Measurements from ENCODE around the gene STK4. TPM values are rescaled to one million over a fixed set of nuclear protein-coding genes. Genes with fewer than 3 reads are reported as not detected.

Gene STK4
- total and polyA plus RNA-seq, 2 donors from 2014 or later = 4.3 to 41.0 TPM

DNA sequence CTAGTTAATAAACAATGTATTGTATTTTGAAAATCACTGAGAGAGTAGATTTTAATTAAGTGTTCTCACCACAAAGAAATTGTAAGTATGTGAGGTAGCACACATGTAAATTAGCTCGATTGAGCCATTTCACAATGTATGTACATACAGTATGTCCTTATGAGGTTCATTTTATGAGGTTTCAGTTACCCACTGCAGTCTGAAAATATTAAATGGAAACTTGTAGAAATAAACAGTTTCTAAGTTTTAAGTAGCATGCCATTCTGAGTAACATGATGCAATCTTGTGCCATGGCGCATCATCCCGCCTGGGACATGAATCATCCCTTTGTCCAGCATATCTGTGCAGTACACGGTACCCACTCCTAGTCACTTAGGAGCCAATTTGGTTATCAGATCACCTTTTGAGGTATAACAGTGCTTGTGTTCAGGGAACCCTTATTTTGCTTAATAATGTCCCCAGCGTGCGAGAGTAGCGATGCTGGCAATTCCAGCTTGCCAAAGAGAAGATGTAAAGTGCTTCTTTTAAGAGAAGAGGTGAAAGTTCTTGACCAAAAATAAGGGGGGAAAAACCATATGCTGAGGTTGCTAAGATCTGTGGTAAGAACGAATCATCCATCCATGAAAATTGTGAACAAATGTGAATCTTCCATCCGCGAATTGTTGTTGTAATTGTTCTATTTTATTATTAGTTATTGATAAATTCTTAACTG lies 69.9 kb downstream of the STK4 start:
- Histone ChIP-seq H3K27me3 (ENCODE audit: control insufficient read depth, insufficient read depth, low read length) (no peaks in the 10 kb centered on the region), H3K4me1 (ENCODE audit: control insufficient read depth in 2 of 3, insufficient read depth in 2 of 3, low read depth in 1 of 3, low read length in 3 of 3) (no peaks in the 10 kb centered on the region), H3K27ac (ENCODE audit: low read depth in 2 of 2, low read length in 2 of 2) (no peak overlapping the region), H3K9ac (ENCODE audit: low read length in 3 of 3) (no peak overlapping the region), H3K36me3 (ENCODE audit: control insufficient read depth in 2 of 3, insufficient read depth in 3 of 3, low read length in 3 of 3) (peaks cover 0 to 2% (median 0%) of the 10 kb centered on the region in 3 donors), H3K9me3 (ENCODE audit: control insufficient read depth in 2 of 3, insufficient read depth in 1 of 3, low read length in 3 of 3) (no peaks in the 10 kb centered on the region), H3K4me3 (ENCODE audit: low read length in 3 of 3) (no peak overlapping the region)
- FAIRE-seq (no peak), DNase-seq (no peak)
- intact Hi-C loops (cut with DNase I) = no loop called here
- no peak for TF ChIP-seq CTCF (IDR thresholded peaks at IDR 0.05; ENCODE audit: borderline replicate concordance, extremely low read depth, insufficient read depth)

DNA sequence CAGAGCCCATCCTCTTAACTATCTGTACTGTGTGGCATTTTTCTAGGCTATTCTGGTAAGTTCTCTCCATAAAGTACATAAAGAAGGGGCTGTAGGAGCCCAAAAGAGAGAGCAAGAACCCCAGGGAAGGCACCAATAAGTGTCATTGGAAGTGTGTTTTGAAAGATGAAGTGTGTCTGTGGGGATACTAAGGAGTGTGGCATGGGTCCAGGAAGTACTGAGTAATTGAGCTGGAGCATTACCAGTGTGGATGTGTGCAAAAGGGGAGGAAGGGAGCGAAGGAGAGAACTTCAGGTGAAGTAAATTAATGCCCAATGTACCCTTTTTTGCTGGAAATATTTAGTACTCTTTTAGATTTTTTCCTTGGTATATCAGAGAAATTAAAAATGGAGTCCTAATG lies 70.7 kb downstream of the STK4 start:
- FAIRE-seq = no peak
- H3K27ac ChIP-seq (ENCODE audit: low read depth in 2 of 2, low read length in 2 of 2) = no peak overlapping the region
- intact Hi-C loops (cut with DNase I) = no loop called here
- no peak for TF ChIP-seq CTCF (IDR thresholded peaks at IDR 0.05; ENCODE audit: borderline replicate concordance, extremely low read depth, insufficient read depth)
- DNase-seq = no peak
- H3K4me1 ChIP-seq (ENCODE audit: control insufficient read depth in 2 of 3, insufficient read depth in 2 of 3, low read depth in 1 of 3, low read length in 3 of 3) = no peaks in the 10 kb centered on the region
- H3K9ac ChIP-seq (ENCODE audit: low read length in 3 of 3) = no peak overlapping the region
- H3K36me3 ChIP-seq (ENCODE audit: control insufficient read depth in 2 of 3, insufficient read depth in 3 of 3, low read length in 3 of 3) = peaks cover 0 to 2% (median 0%) of the 10 kb centered on the region in 3 donors
- no peaks in the 10 kb centered on the region for H3K9me3 ChIP-seq (ENCODE audit: control insufficient read depth in 2 of 3, insufficient read depth in 1 of 3, low read length in 3 of 3)
- no peaks in the 10 kb centered on the region for H3K27me3 ChIP-seq (ENCODE audit: control insufficient read depth, insufficient read depth, low read length)
- H3K4me3 ChIP-seq (ENCODE audit: low read length in 3 of 3) = no peak overlapping the region

DNA sequence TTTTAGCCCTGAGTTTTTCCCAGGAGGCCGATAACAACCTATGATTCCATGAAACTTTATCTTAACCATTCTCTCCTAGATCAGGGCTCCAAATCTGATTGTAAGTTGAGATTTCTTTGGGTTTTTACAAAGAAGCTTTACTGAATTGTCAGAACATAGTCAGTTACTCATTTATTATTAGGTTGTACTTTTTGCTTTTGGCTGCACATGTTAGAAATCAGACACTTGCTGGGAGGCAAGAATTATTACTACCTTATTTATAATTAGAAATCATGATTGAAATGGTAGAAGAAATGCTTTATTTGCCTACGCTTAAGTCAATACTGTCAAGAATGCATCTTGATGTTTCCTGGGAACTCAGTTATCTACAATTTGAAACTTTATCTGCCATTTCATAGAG lies 71.3 kb downstream of the STK4 start:
- no peaks in the 10 kb centered on the region for H3K36me3 ChIP-seq (ENCODE audit: control insufficient read depth in 2 of 3, insufficient read depth in 3 of 3, low read length in 3 of 3)
- intact Hi-C loops (cut with DNase I) = no loop called here
- no peak overlapping the region for H3K4me3 ChIP-seq (ENCODE audit: low read length in 3 of 3)
- TF ChIP-seq CTCF (IDR thresholded peaks at IDR 0.05; ENCODE audit: borderline replicate concordance, extremely low read depth, insufficient read depth) = no peak
- no peaks in the 10 kb centered on the region for H3K27me3 ChIP-seq (ENCODE audit: control insufficient read depth, insufficient read depth, low read length)
- no peaks in the 10 kb centered on the region for H3K4me1 ChIP-seq (ENCODE audit: control insufficient read depth in 2 of 3, insufficient read depth in 2 of 3, low read depth in 1 of 3, low read length in 3 of 3)
- no peaks in the 10 kb centered on the region for H3K9me3 ChIP-seq (ENCODE audit: control insufficient read depth in 2 of 3, insufficient read depth in 1 of 3, low read length in 3 of 3)
- H3K9ac ChIP-seq (ENCODE audit: low read length in 3 of 3) = no peak overlapping the region
- no peak for DNase-seq
- FAIRE-seq = no peak
- H3K27ac ChIP-seq (ENCODE audit: low read depth in 2 of 2, low read length in 2 of 2) = no peak overlapping the region

All from kidney (tissue), 14 donors.